Measurements from ENCODE around the gene ATP6V1F.

GRCh38 chr7:128814499-128814898, 48.2 kb upstream of the ATP6V1F start:
- TF ChIP-seq CTCF (IDR thresholded peaks at IDR 0.05) (no peak), ZFX (IDR thresholded peaks at IDR 0.05; ENCODE audit: borderline replicate concordance) (no peak)

Data from 22Rv1 (cell line).